GM18873 (cell line): ENCODE measurements around the gene CYP17A1.
"Not testable (repeated sequence)": the region's sequence is repeated elsewhere in the genome, so short reads cannot be mapped to it uniquely, and the experiment has no call there.

Experiments
- ATAC-seq: cut with Tn5 transposase; IDR thresholded peaks from one replicate; pipeline ENCODE4 v1.9.1; 2021; ENCODE audit warnings: mild to moderate bottlenecking, moderate library complexity, moderate number of reproducible peaks; ENCODE audit not compliant: unreplicated experiment, low FRiP score

CYP17A1 gene

GRCh38 chr10:102837230-102837721 is at the start of gene CYP17A1:
TSS of gene CYP17A1 (minus strand) at chr10:102837413. CDS start at chr10:102837361, 52 bp downstream.
- ATAC-seq, result no peak

- no peak for ATAC-seq
Observed at GRCh38 chr10:102880256-102880655, 43.0 kb upstream of the CYP17A1 start.

- no peak for ATAC-seq
Observed at GRCh38 chr10:102878629-102879028, 41.4 kb upstream of the CYP17A1 start.

- ATAC-seq, result no peak
Observed at GRCh38 chr10:102876747-102877153, 39.5 kb upstream of the CYP17A1 start.

- no peak for ATAC-seq
Observed at GRCh38 chr10:102872163-102872562, 35.0 kb upstream of the CYP17A1 start.

GRCh38 chr10:102870221-102870620 is 33.0 kb upstream of the CYP17A1 start:
- no peak for ATAC-seq

- no peak for ATAC-seq
Observed at GRCh38 chr10:102869258-102870198, 32.3 kb upstream of the CYP17A1 start, which contains the start of gene AS3MT. TSS of gene AS3MT (plus strand) at chr10:102869470. CDS start at chr10:102869593, 123 bp downstream.

- no peak for ATAC-seq
Observed at GRCh38 chr10:102868911-102869257, 31.7 kb upstream of the CYP17A1 start.

- no peak for ATAC-seq
Observed at GRCh38 chr10:102865620-102866019, 28.4 kb upstream of the CYP17A1 start.

GRCh38 chr10:102863660-102864059 is 26.4 kb upstream of the CYP17A1 start:
- no peak for ATAC-seq

GRCh38 chr10:102859911-102860310 is 22.7 kb upstream of the CYP17A1 start:
- no peak for ATAC-seq

GRCh38 chr10:102856758-102857424 is 19.7 kb upstream of the CYP17A1 start:
- no peak for ATAC-seq

GRCh38 chr10:102855731-102856436 is 18.7 kb upstream of the CYP17A1 start:
- ATAC-seq, result not testable (repeated sequence)

- not testable (repeated sequence) for ATAC-seq
Observed at GRCh38 chr10:102853237-102853636, 16.0 kb upstream of the CYP17A1 start.

- ATAC-seq, result no peak
Observed at GRCh38 chr10:102850025-102850518, 12.9 kb upstream of the CYP17A1 start.

- ATAC-seq, result no peak
Observed at GRCh38 chr10:102845352-102845902, 8.2 kb upstream of the CYP17A1 start.

- not testable (repeated sequence) for ATAC-seq
Observed at GRCh38 chr10:102844190-102844776, 7.1 kb upstream of the CYP17A1 start.

- not testable (repeated sequence) for ATAC-seq
Observed at GRCh38 chr10:102843139-102843538, 5.9 kb upstream of the CYP17A1 start.

GRCh38 chr10:102841827-102842345 is 4.7 kb upstream of the CYP17A1 start:
- ATAC-seq, result no peak
